SK-N-SH (cell line): ENCODE measurements around the gene SLC25A47. TPM values are rescaled to one million over a fixed set of nuclear protein-coding genes. Genes with fewer than 3 reads are reported as not detected.

ENCODE experiments used
- CTCF ChIA-PET: fragments of 300-600, 350-600 bp; formaldehyde crosslinking; extraction: SDS; loops from one replicate; lab custom pipeline; 2021; lab: Yijun Ruan, JAX
- POLR2A ChIA-PET: fragments of 350-600 bp; sonication (Branson Sonifier 250); formaldehyde crosslinking; extraction: SDS; loops from one replicate; lab custom pipeline; 2020; ENCODE audit warnings: antibody characterized with exemption, inconsistent platforms; lab: Yijun Ruan, JAX
- DNase-seq: peaks from one replicate; pipeline ENCODE4 v3.0.0; 2012
- H2AFZ ChIP-seq: fragments of 200-600 bp; sonication (generic); 2 replicates; pipeline ENCODE4 v1.8.1; 2016; ENCODE audit warnings: antibody characterized with exemption, mild to moderate bottlenecking, low read depth
- H3F3A ChIP-seq: fragments of 200-600 bp; sonication (generic); replicated peaks from 2 replicates; pipeline ENCODE3; 2016; ENCODE audit warnings: antibody characterized with exemption, mild to moderate bottlenecking; ENCODE audit not compliant: insufficient read depth
- H3K27ac ChIP-seq, 2 experiments: fragments of 200-500 bp in 1 of 2; fragments of 200-600 bp in 1 of 2; sonication (Bioruptor generic) in 1 of 2; sonication (generic), shearing (Covaris generic) in 1 of 2; 2 replicates each; pipeline versions ENCODE4 v1.5.1 to v1.6.1; 2014 to 2016; ENCODE audit warnings: low read depth in 2 of 2, inconsistent platforms in 1 of 2, low read length in 1 of 2, mild to moderate bottlenecking in 1 of 2, mixed read lengths in 1 of 2
- H3K27me3 ChIP-seq: fragments of 200-600 bp; sonication (generic), shearing (Covaris generic); 2 replicates; pipeline ENCODE4 v1.6.1; 2016; ENCODE audit warnings: mixed run types; ENCODE audit not compliant: insufficient read depth
- H3K36me3 ChIP-seq, 2 experiments: fragments of 200-500 bp in 1 of 2; fragments of 200-600 bp in 1 of 2; sonication (Bioruptor generic) in 1 of 2; sonication (generic) in 1 of 2; replicated peaks in 1 of 2; 2 replicates each; pipeline versions ENCODE3 to v1.5.1; 2014 to 2016; ENCODE audit warnings: low read length in 1 of 2, mild to moderate bottlenecking in 1 of 2; ENCODE audit not compliant: insufficient read depth in 2 of 2, control insufficient read depth in 1 of 2
- H3K4me1 ChIP-seq, 2 experiments: fragments of 200-500 bp in 1 of 2; fragments of 200-600 bp in 1 of 2; sonication (Bioruptor generic) in 1 of 2; sonication (generic), shearing (Covaris generic) in 1 of 2; 2 replicates each; pipeline versions ENCODE4 v1.5.1 to v1.6.1; 2014 to 2016; ENCODE audit warnings: low read depth in 1 of 2, low read length in 1 of 2, mixed run types in 1 of 2; ENCODE audit not compliant: insufficient read depth in 2 of 2, control insufficient read depth in 1 of 2
- H3K4me2 ChIP-seq: fragments of 200-600 bp; sonication (generic), shearing (Covaris generic); 2 replicates; pipeline ENCODE4 v1.6.1; 2017; ENCODE audit warnings: mixed run types
- H3K4me3 ChIP-seq, 2 experiments: fragments of 200-500 bp in 1 of 2; fragments of 200-600 bp in 1 of 2; sonication (Bioruptor generic) in 1 of 2; sonication (generic), shearing (Covaris generic) in 1 of 2; 2 replicates each; pipeline versions ENCODE4 v1.5.1 to v1.8.1; 2014 to 2016; ENCODE audit warnings: low read depth in 2 of 2, inconsistent platforms in 1 of 2, low read length in 1 of 2, mild to moderate bottlenecking in 1 of 2, mixed read lengths in 1 of 2, moderate library complexity in 1 of 2
- H3K79me2 ChIP-seq: fragments of 200-600 bp; sonication (generic); 2 replicates; pipeline ENCODE4 v1.8.1; 2017; ENCODE audit warnings: mild to moderate bottlenecking; ENCODE audit not compliant: insufficient read depth
- H3K9ac ChIP-seq: fragments of 200-600 bp; sonication (generic); 2 replicates; pipeline ENCODE4 v1.6.1; 2017; ENCODE audit warnings: mixed run types
- H3K9me2 ChIP-seq: fragments of 200-600 bp; sonication (generic); 2 replicates; pipeline ENCODE4 v1.6.1; 2017; ENCODE audit warnings: mixed run types
- H3K9me3 ChIP-seq: fragments of 200-600 bp; sonication (generic); 2 replicates; pipeline ENCODE4 v1.6.1; 2017; ENCODE audit warnings: mixed run types, mild to moderate bottlenecking, moderate library complexity
- H4K20me1 ChIP-seq: fragments of 200-600 bp; sonication (generic); 2 replicates; pipeline ENCODE4 v1.6.1; 2017; ENCODE audit warnings: mild to moderate bottlenecking, mixed run types; ENCODE audit not compliant: insufficient read depth
- CHD2 ChIP-seq: fragments of 150-350 bp; IDR thresholded peaks from 2 replicates; pipeline ENCODE4 v1.6.1; 2018; ENCODE audit warnings: low read length; ENCODE audit not compliant: partially characterized antibody
- EP300 ChIP-seq, 2 experiments: IDR thresholded peaks; 2 replicates each; pipeline versions ENCODE4 v1.4.0 to v1.6.1; 2012; ENCODE audit warnings: borderline replicate concordance in 1 of 2, low read depth in 1 of 2, low read length in 1 of 2
- FOXJ3 ChIP-seq: sonication (generic); formaldehyde crosslinking; IDR thresholded peaks from 2 replicates; pipeline ENCODE4 v1.5.1; 2020; ENCODE audit warnings: mild to moderate bottlenecking, missing genetic modification reagents
- FOXM1 ChIP-seq: IDR thresholded peaks from 2 replicates; pipeline ENCODE4 v1.4.0; 2012; ENCODE audit warnings: low read depth, mild to moderate bottlenecking
- GABPA ChIP-seq: IDR thresholded peaks from 2 replicates; pipeline ENCODE4 v1.4.0; 2012; ENCODE audit warnings: low read depth, mild to moderate bottlenecking
- GATA2 ChIP-seq: sonication (generic); formaldehyde crosslinking; IDR thresholded peaks from 2 replicates; pipeline ENCODE4 v1.5.0; 2020; ENCODE audit warnings: mild to moderate bottlenecking, missing genetic modification reagents
- JUND ChIP-seq: IDR thresholded peaks from 2 replicates; pipeline ENCODE4 v1.4.0; 2012
- PBX3 ChIP-seq: IDR thresholded peaks from 2 replicates; pipeline ENCODE4; 2012
- POLR2AphosphoS5 ChIP-seq: IDR thresholded peaks from 2 replicates; pipeline ENCODE4 v1.6.1; 2012; ENCODE audit warnings: low read depth, low read length
- RAD21 ChIP-seq: IDR thresholded peaks from 2 replicates; pipeline ENCODE4 v1.6.1; 2012; ENCODE audit warnings: mild to moderate bottlenecking, low read length
- RFX5 ChIP-seq: IDR thresholded peaks from 2 replicates; pipeline ENCODE4 v1.6.1; 2012; ENCODE audit warnings: mild to moderate bottlenecking, improper control_type of control experiment, low read length
- RXRA ChIP-seq: IDR thresholded peaks from 2 replicates; pipeline ENCODE4 v1.4.0; 2012; ENCODE audit warnings: low read depth, mild to moderate bottlenecking, borderline replicate concordance
- TAF1 ChIP-seq: IDR thresholded peaks from 2 replicates; pipeline ENCODE4 v1.6.1; 2012; ENCODE audit warnings: low read depth, mild to moderate bottlenecking, low read length, moderate library complexity, borderline replicate concordance
- TEAD4 ChIP-seq: IDR thresholded peaks from 2 replicates; pipeline ENCODE4 v1.4.0; 2012; ENCODE audit warnings: mild to moderate bottlenecking, borderline replicate concordance; ENCODE audit not compliant: insufficient read depth
- USF2 ChIP-seq: fragments of 150-350 bp; IDR thresholded peaks from 2 replicates; pipeline ENCODE4 v1.6.1; 2017; ENCODE audit warnings: antibody characterized with exemption, low read length, low read depth, borderline replicate concordance
- ZBTB33 ChIP-seq: IDR thresholded peaks from 2 replicates; pipeline ENCODE4 v1.4.0; 2012; ENCODE audit warnings: low read depth, borderline replicate concordance
- WGBS: methylation state at CpG from one replicate; pipeline ENCODE4 v1.1.6; 2017; ENCODE audit warnings: low lambda C conversion rate; 5-methylcytosine and 5-hydroxymethylcytosine counted together
- polyA plus RNA-seq, 3 experiments: library from polyadenylated mRNA; depleted of rRNA; stranded (reverse); fragments of >200 nt; gene quantifications; 2 replicates each; pipeline ENCODE4 v1.2.3, GENCODE V29; 2012

Gene SLC25A47
- polyA plus RNA-seq, 1 of the 3 experiments (the other 2 are of a cell fraction) = not detected

- Histone ChIP-seq H3K9me2 (no peaks in the 10 kb centered on the region), H3K27ac (no peak overlapping the region), H2AFZ (no peak overlapping the region), H3K4me1 (peaks cover 0 to 9% of the 10 kb centered on the region in 2 experiments; a peak in 1 of 4 replicates), H3K9me3 (no peaks in the 10 kb centered on the region), H3K4me3 (no peak overlapping the region), H3K27me3 (no peaks in the 10 kb centered on the region), H3F3A (no peaks in the 10 kb centered on the region), H3K9ac (no peak overlapping the region), H4K20me1 (peaks cover 14% of the 10 kb centered on the region; the same call in 1 of the 2 replicates), H3K79me2 (peaks cover 8% of the 10 kb centered on the region), H3K4me2 (no peak overlapping the region), H3K36me3 (peaks cover 0 to 21% of the 10 kb centered on the region in 2 experiments)
- ChIA-PET POLR2A (no interaction called here), CTCF (interaction anchor here (1.2 to 3.7 kb wide), 4 partner anchors 8 to 82 kb away, joined by 3 to 40 read pairs (median 8); no protein-coding TSS in a partner anchor)
- whole genome bisulfite sequencing = 100% methylated on average over 2 of the region's 2 CpGs
- DNase-seq = peak; percentile 15
- TF ChIP-seq USF2 = no peak
- TF ChIP-seq ZBTB33 = no peak
- TF ChIP-seq JUND = no peak
- TF ChIP-seq CHD2 = no peak
- no peak for TF ChIP-seq RAD21
- TF ChIP-seq FOXJ3 (CRISPR knock-in tag) = no peak
- TF ChIP-seq POLR2AphosphoS5 = no peak
- no peak for TF ChIP-seq GATA2 (CRISPR knock-in tag)
- TF ChIP-seq TAF1 = no peak
- no peak for TF ChIP-seq RFX5
Measured at GRCh38 chr14:100294963-100295330, 28.2 kb upstream of the SLC25A47 start.

GRCh38 chr14:100295376-100296105 is 27.6 kb upstream of the SLC25A47 start:
- DNase-seq = no peak
- no peak overlapping the region for H3K27ac ChIP-seq
- H3K4me3 ChIP-seq = no peak overlapping the region
- no peak for TF ChIP-seq TEAD4
- TF ChIP-seq RFX5 = no peak
- no peak for TF ChIP-seq EP300 (IDR thresholded peaks at IDR 0.05; ENCODE audit: borderline replicate concordance in 1 of 2, low read depth in 1 of 2, low read length in 1 of 2)
- TF ChIP-seq FOXM1 = no peak
- no peak for TF ChIP-seq GABPA
- no peak for TF ChIP-seq ZBTB33
- no peak for TF ChIP-seq PBX3
- TF ChIP-seq GATA2 (CRISPR knock-in tag) = no peak
- TF ChIP-seq RXRA = no peak
- TF ChIP-seq JUND = no peak
- no peak overlapping the region for H2AFZ ChIP-seq
- CTCF ChIA-PET = interaction anchor here (1.4 to 3.7 kb wide), 3 partner anchors 9 to 82 kb away, joined by 6 to 40 read pairs (median 10); no protein-coding TSS in a partner anchor
- H3K9me2 ChIP-seq = no peaks in the 10 kb centered on the region
- POLR2A ChIA-PET = no interaction called here
- H3K9me3 ChIP-seq = no peaks in the 10 kb centered on the region
- peaks cover 0 to 21% of the 10 kb centered on the region in 2 experiments for H3K36me3 ChIP-seq
- H4K20me1 ChIP-seq = peaks cover 14% of the 10 kb centered on the region; the same call in 1 of the 2 replicates
- WGBS = 96% methylated on average over 8 of the region's 16 CpGs
- peaks cover 14% of the 10 kb centered on the region for H3K79me2 ChIP-seq
- no peak overlapping the region for H3K4me2 ChIP-seq
- no peak overlapping the region for H3K9ac ChIP-seq
- H3K27me3 ChIP-seq = no peaks in the 10 kb centered on the region
- H3K4me1 ChIP-seq = peaks cover 0 to 3% of the 10 kb centered on the region in 2 experiments; a peak in 1 of 4 replicates
- peaks cover under 1% of the 10 kb centered on the region for H3F3A ChIP-seq
